Embryonic facial prominence (tissue), 1 donor: ENCODE measurements around the gene ANKLE2.

ENCODE experiments used
- DNase-seq: peaks from one replicate; pipeline ENCODE4 v3.0.0-alpha.2; 2016; ENCODE audit errors: extremely low spot score

The ANKLE2 gene

GRCh38 chr12:132687211-132688164 is 74.1 kb downstream of the ANKLE2 start, which contains the start of the genes POLE and PXMP2:
Gene POLE, minus strand, starts transcription at chr12:132687342. Its CDS starts 27 bp downstream, at chr12:132687315.
Gene PXMP2, plus strand, starts transcription at chr12:132687587. Its CDS starts 84 bp downstream, at chr12:132687671.
- peak; percentile 86 for DNase-seq

GRCh38 chr12:132686825-132687210 is 74.8 kb downstream of the ANKLE2 start:
- DNase-seq = no peak

- DNase-seq = no peak
Measured at GRCh38 chr12:132685400-132685799, 76.2 kb downstream of the ANKLE2 start.

DNA sequence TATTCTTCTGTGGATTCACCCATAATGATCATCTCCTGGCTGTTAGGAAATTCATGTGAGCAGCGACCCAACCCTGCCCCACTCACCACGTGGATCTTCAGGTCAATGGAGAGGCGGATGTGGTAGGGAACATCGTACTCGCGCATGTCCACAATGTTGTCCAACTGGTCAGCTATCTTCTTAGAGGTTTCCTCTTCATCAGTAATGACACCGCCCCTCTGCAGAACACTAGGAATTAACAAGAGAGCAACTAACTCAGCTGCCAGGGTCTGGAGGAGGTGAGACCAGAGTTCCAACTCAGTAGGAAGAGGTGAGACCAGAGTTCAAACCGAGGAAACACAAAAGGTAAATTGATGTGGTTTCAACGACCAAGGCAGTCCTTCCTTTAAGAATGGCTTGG is 84.1 kb downstream of the ANKLE2 start:
- DNase-seq = no peak

DNA sequence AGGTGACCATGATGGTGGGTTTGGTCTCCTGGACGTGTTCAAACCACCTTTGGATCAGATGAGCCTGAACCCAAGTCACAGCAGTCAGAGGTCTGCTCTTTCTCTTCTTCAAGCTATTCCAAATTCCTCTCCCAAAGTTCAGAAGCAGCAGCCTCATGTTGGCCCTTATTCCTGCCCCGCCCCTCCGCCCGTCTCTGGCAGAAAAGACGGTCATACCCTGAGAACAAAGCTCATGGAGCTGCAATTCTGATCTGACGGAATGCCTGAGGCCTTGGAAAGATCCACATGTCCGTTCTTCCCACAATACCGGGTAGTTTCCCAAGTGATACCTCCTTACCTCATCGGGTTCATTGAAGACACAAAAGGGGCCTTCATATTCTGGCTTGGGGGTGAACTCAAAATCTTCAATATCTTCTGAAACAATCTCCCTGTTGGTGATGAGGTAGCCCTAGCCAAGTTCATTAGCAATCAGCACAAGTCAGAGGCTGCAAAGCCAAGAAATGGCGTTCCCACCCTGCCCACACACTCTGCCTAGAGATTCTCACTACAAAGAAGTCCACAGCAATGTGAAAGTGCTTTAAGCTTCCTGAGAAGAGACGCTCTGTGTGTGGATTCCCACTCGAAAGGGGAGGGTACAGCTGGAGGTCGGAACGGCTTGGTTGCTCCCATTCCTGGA is 85.7 kb downstream of the ANKLE2 start:
- DNase-seq = no peak
